Measurements from ENCODE around the gene ERGIC1. TPM values are rescaled to one million over a fixed set of nuclear protein-coding genes. Genes with fewer than 3 reads are reported as not detected.

The ERGIC1 gene
- total RNA-seq, 1 experiment from 2014 or later: 77.0 TPM

DNA sequence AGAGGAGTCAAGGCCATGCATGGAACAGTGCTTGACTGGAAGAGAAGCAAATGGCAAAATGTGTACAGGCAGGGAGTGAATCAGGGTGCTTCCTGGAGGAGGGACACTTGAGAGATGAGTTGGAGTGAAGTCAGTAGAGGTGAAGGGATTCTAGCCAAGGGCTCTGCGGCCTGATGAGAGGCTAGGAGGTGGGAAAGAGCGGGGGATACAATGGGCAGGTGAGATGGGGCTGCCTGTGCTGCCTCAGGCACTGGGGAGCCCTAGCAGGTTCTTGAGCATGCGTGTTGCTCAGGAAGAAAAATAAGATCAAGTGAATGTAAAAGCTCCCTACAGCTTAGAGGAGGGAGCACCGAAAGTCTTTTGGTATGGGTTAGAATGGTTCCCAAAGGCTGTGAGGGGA is 22.3 kb downstream of the ERGIC1 start:
- H3K36me3 Mint-ChIP-seq (ENCODE audit: insufficient read depth in 1 of 3, low read depth in 3 of 3): peaks cover 7 to 10% (median 9%) of the 10 kb centered on the region in 3 experiments; a peak in 5 of 7 replicates
- H4K20me1 ChIP-seq (ENCODE audit: control insufficient read depth, insufficient read depth, insufficient read length): peaks cover 3% of the 10 kb centered on the region
- H3K4me3 Mint-ChIP-seq: no peak overlapping the region

More for the DNA sequence above, 22.3 kb downstream of the ERGIC1 start:
- H2AK5ac ChIP-seq (ENCODE audit: insufficient read length, low read length): no peak overlapping the region
- TF ChIP-seq, protein P1, sequence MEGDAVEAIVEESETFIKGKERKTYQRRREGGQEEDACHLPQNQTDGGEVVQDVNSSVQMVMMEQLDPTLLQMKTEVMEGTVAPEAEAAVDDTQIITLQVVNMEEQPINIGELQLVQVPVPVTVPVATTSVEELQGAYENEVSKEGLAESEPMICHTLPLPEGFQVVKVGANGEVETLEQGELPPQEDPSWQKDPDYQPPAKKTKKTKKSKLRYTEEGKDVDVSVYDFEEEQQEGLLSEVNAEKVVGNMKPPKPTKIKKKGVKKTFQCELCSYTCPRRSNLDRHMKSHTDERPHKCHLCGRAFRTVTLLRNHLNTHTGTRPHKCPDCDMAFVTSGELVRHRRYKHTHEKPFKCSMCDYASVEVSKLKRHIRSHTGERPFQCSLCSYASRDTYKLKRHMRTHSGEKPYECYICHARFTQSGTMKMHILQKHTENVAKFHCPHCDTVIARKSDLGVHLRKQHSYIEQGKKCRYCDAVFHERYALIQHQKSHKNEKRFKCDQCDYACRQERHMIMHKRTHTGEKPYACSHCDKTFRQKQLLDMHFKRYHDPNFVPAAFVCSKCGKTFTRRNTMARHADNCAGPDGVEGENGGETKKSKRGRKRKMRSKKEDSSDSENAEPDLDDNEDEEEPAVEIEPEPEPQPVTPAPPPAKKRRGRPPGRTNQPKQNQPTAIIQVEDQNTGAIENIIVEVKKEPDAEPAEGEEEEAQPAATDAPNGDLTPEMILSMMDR (conservative IDR thresholded peaks at IDR 0.05): no peak
- H4K5ac ChIP-seq (ENCODE audit: insufficient read length, low read depth, low read length): no peak overlapping the region
- Mint-ChIP-seq H3K9me3 (no peaks in the 10 kb centered on the region), H3K27ac (peak overlapping the region in 2 of 3 experiments; percentile 11 to 21; a peak in 3 of 7 replicates), H3K27me3 (ENCODE audit: low read depth) (no peaks in the 10 kb centered on the region), H3K4me1 (peaks cover 14 to 21% of the 10 kb centered on the region in 2 experiments)
- no peak overlapping the region for H2BK120ac ChIP-seq (ENCODE audit: low read depth, low read length, poor library complexity, severe bottlenecking)
- no CpG with 5 or more reads among the region's 4 CpGs for WGBS (ENCODE audit: extremely low coverage, insufficient read length, low lambda C conversion rate)
- DNase-seq: no peak
- H3K56ac ChIP-seq (ENCODE audit: insufficient read length, low read depth, low read length): no peak overlapping the region
- H2BK5ac ChIP-seq (ENCODE audit: insufficient read length, low read length): no peak overlapping the region
- no peak overlapping the region for H4K91ac ChIP-seq (ENCODE audit: insufficient read length, low read depth, low read length)
- no peak overlapping the region for H3K23ac ChIP-seq (ENCODE audit: insufficient read length, low read depth, low read length)
- H2BK12ac ChIP-seq (ENCODE audit: insufficient read length, low read depth, low read length): no peak overlapping the region
- no peaks in the 10 kb centered on the region for H3K4me1 ChIP-seq (ENCODE audit: insufficient read depth, low read length)
- no peak overlapping the region for H2AFZ ChIP-seq (ENCODE audit: low read length)
- no peak overlapping the region for H3K18ac ChIP-seq (ENCODE audit: insufficient read length, low read depth, low read length)
- H3K79me2 ChIP-seq (ENCODE audit: insufficient read depth, low read length): peaks cover 8% of the 10 kb centered on the region; the same call in 1 of the 2 replicates
- no peaks in the 10 kb centered on the region for H3K27me3 ChIP-seq (ENCODE audit: insufficient read depth, low read length)
- no peak overlapping the region for H4K8ac ChIP-seq (replicated peaks; ENCODE audit: insufficient read length, low read depth, low read length)
- H3K14ac ChIP-seq (ENCODE audit: insufficient read depth, low read length): no peak overlapping the region
- H3K79me1 ChIP-seq (ENCODE audit: insufficient read depth, low read depth, low read length, poor library complexity, severe bottlenecking): peaks cover 6% of the 10 kb centered on the region
- no peak overlapping the region for H2BK20ac ChIP-seq (ENCODE audit: low read depth, low read length, poor library complexity, severe bottlenecking)
- H3T11ph ChIP-seq (ENCODE audit: low read length): no peak overlapping the region
- peaks cover 3% of the 10 kb centered on the region for H3K23me2 ChIP-seq (ENCODE audit: insufficient read length, low read depth, low read length, poor library complexity, severe bottlenecking)
- no peaks in the 10 kb centered on the region for H3K9me3 ChIP-seq (ENCODE audit: control insufficient read depth, low read depth, low read length)
- H3K4ac ChIP-seq (ENCODE audit: low read depth, low read length): no peak overlapping the region
- no peak overlapping the region for H2BK15ac ChIP-seq (ENCODE audit: low read depth, low read length)
- H3K4me2 ChIP-seq (ENCODE audit: insufficient read depth, insufficient read length, low read length): no peak overlapping the region
- H3K27ac ChIP-seq (ENCODE audit: insufficient read length, low read depth, low read length): no peak overlapping the region
- H3K9ac ChIP-seq (ENCODE audit: extremely low read depth, insufficient read length, low read length): no peak overlapping the region

Measured in H9 (cell line).